ENCODE data around the gene MCM3AP. TPM values are rescaled to one million over a fixed set of nuclear protein-coding genes. Genes with fewer than 3 reads are reported as not detected.

MCM3AP gene
- total RNA-seq, 2 experiments from 2014 or later: 109 to 166 TPM

DNA sequence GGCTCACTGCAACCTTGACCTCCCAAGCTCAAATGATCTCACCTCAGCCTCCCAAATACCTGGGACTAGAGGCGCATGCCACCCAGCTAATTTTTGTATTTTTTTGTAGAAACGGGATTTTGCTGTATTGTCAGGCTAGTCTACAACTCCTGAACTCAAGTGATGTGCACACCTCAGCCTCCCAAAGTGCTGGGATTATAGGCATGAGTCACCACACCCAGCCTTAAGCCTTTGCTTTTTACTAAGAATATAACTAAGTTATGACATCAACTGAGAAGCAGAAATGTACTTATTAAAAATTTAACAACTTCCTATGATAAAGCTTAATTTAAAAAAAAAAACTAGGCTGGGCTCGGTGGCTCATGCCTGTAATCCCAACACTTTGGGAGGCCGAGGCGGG is 47.9 kb downstream of the MCM3AP start:
- no peak overlapping the region for H3K4me2 ChIP-seq (ENCODE audit: low read length)
- H4K20me1 ChIP-seq (ENCODE audit: insufficient read depth, low read length): 0 out of 2 replicates have a peak, but pooled peaks cover 5% of the 10 kb centered on the region
- H3K27ac ChIP-seq (ENCODE audit: low read depth, low read length, poor library complexity, severe bottlenecking): no peak overlapping the region
- ChIA-PET CTCF (ENCODE audit: unreplicated experiment) (no interaction called here), POLR2A (no interaction called here)
- peaks cover 83% of the 10 kb centered on the region for H3K36me3 ChIP-seq (ENCODE audit: insufficient read depth, low read length)
- no peak overlapping the region for H3K4me3 ChIP-seq (ENCODE audit: low read depth, low read length, poor library complexity, severe bottlenecking)
- intact Hi-C loops (cut with micrococcal nuclease; ENCODE audit: unreplicated experiment): no loop called here
- no TSS peak for BruUV-seq (replicated peaks)
- TF ChIP-seq EZH2phosphoT487 (IDR thresholded peaks at IDR 0.05; ENCODE audit: borderline replicate concordance, low read depth, low read length): no peak
- no peak for TF ChIP-seq CTCF (conservative IDR thresholded peaks at IDR 0.05; ENCODE audit: low read length)
- no peaks in the 10 kb centered on the region for H3K9me3 ChIP-seq (ENCODE audit: low read length)
- peaks cover 5% of the 10 kb centered on the region; the same call in 1 of the 2 replicates for H3K79me2 ChIP-seq (ENCODE audit: insufficient read depth, low read depth, low read length)
- DNase-seq (ENCODE audit: low spot score): no peak
- no peaks in the 10 kb centered on the region for H3K4me1 ChIP-seq (ENCODE audit: insufficient read depth, low read length, poor library complexity, severe bottlenecking)
- no peak overlapping the region for H2AFZ ChIP-seq (ENCODE audit: low read length)
- H3K9me2 ChIP-seq (ENCODE audit: insufficient read depth, low read length): no peaks in the 10 kb centered on the region

DNA sequence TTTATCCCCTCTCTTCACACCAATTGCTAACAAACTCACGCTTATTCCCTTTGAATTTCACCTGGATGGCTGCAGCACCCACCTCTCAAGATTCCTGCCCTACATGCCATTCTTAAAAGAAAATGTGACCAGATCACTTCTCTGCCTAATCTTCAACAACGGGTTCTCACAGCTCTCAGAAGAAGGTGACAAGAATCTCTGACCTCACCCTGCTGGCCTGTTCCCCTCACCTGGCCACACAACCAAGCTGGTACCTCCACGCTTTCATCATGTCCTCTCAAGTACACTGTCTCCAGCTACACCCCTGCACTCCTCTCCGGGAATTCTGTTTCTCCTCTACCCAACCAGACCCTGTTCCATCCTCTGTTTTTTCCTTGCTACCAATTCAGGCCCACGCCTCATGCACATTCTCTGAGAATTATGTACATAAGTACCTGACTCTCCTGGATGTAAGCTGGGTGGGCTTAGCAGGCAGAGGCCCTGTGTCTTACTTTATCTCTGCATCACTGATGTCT is 50.9 kb downstream of the MCM3AP start:
- H3K9me3 ChIP-seq (ENCODE audit: low read length): no peaks in the 10 kb centered on the region
- no peak overlapping the region for H3K4me3 ChIP-seq (ENCODE audit: low read depth, low read length, poor library complexity, severe bottlenecking)
- intact Hi-C loops (cut with micrococcal nuclease; ENCODE audit: unreplicated experiment): no loop called here
- no peak overlapping the region for H3K4me2 ChIP-seq (ENCODE audit: low read length)
- no peaks in the 10 kb centered on the region for H3K9me2 ChIP-seq (ENCODE audit: insufficient read depth, low read length)
- no peak overlapping the region for H3K27ac ChIP-seq (ENCODE audit: low read depth, low read length, poor library complexity, severe bottlenecking)
- peaks cover 8% of the 10 kb centered on the region for H3K4me1 ChIP-seq (ENCODE audit: insufficient read depth, low read length, poor library complexity, severe bottlenecking)
- H3K36me3 ChIP-seq (ENCODE audit: insufficient read depth, low read length): peaks cover 76% of the 10 kb centered on the region
- no peak for TF ChIP-seq EZH2phosphoT487 (IDR thresholded peaks at IDR 0.05; ENCODE audit: borderline replicate concordance, low read depth, low read length)
- TF ChIP-seq CTCF (conservative IDR thresholded peaks at IDR 0.05; ENCODE audit: low read length): no peak
- POLR2A ChIA-PET: interaction anchor here (0.6 to 0.9 kb wide), 2 partner anchors 51 to 1406 kb away, joined by 3 to 4 read pairs; partner anchors contain the start of gene MCM3AP
- peaks cover 16% of the 10 kb centered on the region; the same call in 1 of the 2 replicates for H3K79me2 ChIP-seq (ENCODE audit: insufficient read depth, low read depth, low read length)
- H4K20me1 ChIP-seq (ENCODE audit: insufficient read depth, low read length): 0 out of 2 replicates have a peak, but pooled peaks cover 8% of the 10 kb centered on the region
- CTCF ChIA-PET (ENCODE audit: unreplicated experiment): no interaction called here
- BruUV-seq (replicated peaks): no TSS peak
- no peak for DNase-seq (ENCODE audit: low spot score)
- H2AFZ ChIP-seq (ENCODE audit: low read length): no peak overlapping the region

GRCh38 chr21:46229923-46230260 is 55.5 kb downstream of the MCM3AP start:
- H3K4me3 ChIP-seq (ENCODE audit: low read depth, low read length, poor library complexity, severe bottlenecking): peak overlapping the region; percentile 79
- intact Hi-C loops (cut with micrococcal nuclease; ENCODE audit: unreplicated experiment): loop anchor here (2.0 to 5.0 kb wide), 2 partner anchors 57 to 93 kb away; partner anchors contain the start of genes C21orf58, MCM3AP and YBEY
- peaks cover 48% of the 10 kb centered on the region for H3K36me3 ChIP-seq (ENCODE audit: insufficient read depth, low read length)
- ChIA-PET POLR2A (interaction anchor here (0.6 to 0.7 kb wide), 2 partner anchors 52 to 705 kb away, joined by 3 to 10 read pairs; no protein-coding TSS in a partner anchor), CTCF (ENCODE audit: unreplicated experiment) (no interaction called here)
- no peak overlapping the region for H3K27ac ChIP-seq (ENCODE audit: low read depth, low read length, poor library complexity, severe bottlenecking)
- peaks cover 29% of the 10 kb centered on the region for H3K4me1 ChIP-seq (ENCODE audit: insufficient read depth, low read length, poor library complexity, severe bottlenecking)
- BruUV-seq (replicated peaks): no TSS peak
- TF ChIP-seq CTCF (conservative IDR thresholded peaks at IDR 0.05; ENCODE audit: low read length): no peak
- no peak for TF ChIP-seq EZH2phosphoT487 (IDR thresholded peaks at IDR 0.05; ENCODE audit: borderline replicate concordance, low read depth, low read length)
- no peak overlapping the region for H2AFZ ChIP-seq (ENCODE audit: low read length)
- H3K9me3 ChIP-seq (ENCODE audit: low read length): no peaks in the 10 kb centered on the region
- peak overlapping the region; percentile 80 for H3K4me2 ChIP-seq (ENCODE audit: low read length)
- no peak for DNase-seq (ENCODE audit: low spot score)
- H4K20me1 ChIP-seq (ENCODE audit: insufficient read depth, low read length): 0 out of 2 replicates have a peak, but pooled peaks cover 11% of the 10 kb centered on the region
- H3K9me2 ChIP-seq (ENCODE audit: insufficient read depth, low read length): no peaks in the 10 kb centered on the region
- H3K79me2 ChIP-seq (ENCODE audit: insufficient read depth, low read depth, low read length): peaks cover 35% of the 10 kb centered on the region; the same call in 1 of the 2 replicates

Data from OCI-LY7 (cell line).